Measurements from ENCODE around the gene SMARCA2. TPM values are rescaled to one million over a fixed set of nuclear protein-coding genes. Genes with fewer than 3 reads are reported as not detected.

SMARCA2 gene
- total and polyA plus RNA-seq, 9 of the 15 experiments (the other 6 are each of a cell fraction or from before 2014, with no cell fraction given), result 8.0 to 34.8 (median 25.5) TPM

DNA sequence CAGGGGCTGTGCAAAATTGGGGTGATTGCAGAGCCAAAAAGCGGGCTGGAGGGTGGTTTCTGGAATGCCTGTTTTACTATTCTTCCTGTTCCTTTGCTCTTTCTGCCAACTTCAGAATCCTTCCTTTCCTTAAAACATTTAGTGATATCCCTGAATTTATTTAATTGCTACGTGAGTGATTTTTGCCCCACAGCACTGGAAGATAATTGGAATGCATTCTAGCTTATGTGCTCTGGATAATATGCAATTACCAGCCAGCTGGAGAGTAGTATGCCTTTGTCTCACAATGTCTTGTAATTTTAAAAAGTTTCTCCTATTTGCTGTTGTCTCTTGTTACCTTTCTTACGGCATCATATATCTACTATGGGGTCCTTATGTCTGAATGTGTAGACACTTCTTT, 115.8 kb downstream of the SMARCA2 start:
- FAIRE-seq (no peak), ATAC-seq (no peak), DNase-seq (ENCODE audit: extremely low read depth in 1 of 4, low spot score in 3 of 4) (no peak)
- Histone ChIP-seq H3K4me2 (ENCODE audit: insufficient read depth, low read length) (no peak overlapping the region), H3K36me3 (ENCODE audit: control insufficient read depth, insufficient read depth, low read length) (0 out of 3 replicates have a peak, but pooled peaks cover 4% of the 10 kb centered on the region), H2AFZ (ENCODE audit: low read depth, low read length) (no peak overlapping the region), H3K79me2 (ENCODE audit: control insufficient read depth, insufficient read depth, low read length) (no peaks in the 10 kb centered on the region), H3K27ac (ENCODE audit: extremely low read depth, low read depth, low read length) (no peak overlapping the region), H3K9ac (ENCODE audit: insufficient read depth in 1 of 2, low read depth in 2 of 2, low read length in 2 of 2) (no peak overlapping the region), H3K4me3 (no peak overlapping the region), H3K9me1 (ENCODE audit: control insufficient read depth, insufficient read depth, low read length) (no peaks in the 10 kb centered on the region), H3K27me3 (ENCODE audit: control insufficient read depth in 2 of 2, insufficient read depth in 2 of 2, low read length in 2 of 2) (no peaks in the 10 kb centered on the region), H3K4me1 (replicated peaks in 1 of 2; ENCODE audit: control insufficient read depth in 2 of 2, insufficient read depth in 2 of 2, low read length in 2 of 2) (no peaks in the 10 kb centered on the region), H4K20me1 (replicated peaks; ENCODE audit: control insufficient read depth, insufficient read depth, low read length) (no peaks in the 10 kb centered on the region), H3K9me3 (replicated peaks; ENCODE audit: control insufficient read depth, insufficient read depth, low read depth, low read length) (no peaks in the 10 kb centered on the region)
- in situ Hi-C loops (cut with MboI), result no loop called here
- BruUV-seq (replicated peaks), result no TSS peak
- intact Hi-C loops (cut with micrococcal nuclease), result no loop called here
- 100% methylated on average over 3 of the region's 3 CpGs for WGBS (ENCODE audit: insufficient coverage, low coverage, missing lambda C conversion rate)
- ChIA-PET CTCF (ENCODE audit: low intra/inter-chr PET ratio) (no interaction called here), POLR2A (no interaction called here)
- TF ChIP-seq MYBL2 (IDR thresholded peaks at IDR 0.05; ENCODE audit: low read depth) (no peak), MYBL2 (CRISPR knock-in tag; IDR thresholded peaks at IDR 0.05; ENCODE audit: borderline replicate concordance) (no peak), TARDBP (IDR thresholded peaks at IDR 0.05) (no peak), HIVEP1 (CRISPR knock-in tag; IDR thresholded peaks at IDR 0.05) (no peak), KLF1 (tag; IDR thresholded peaks at IDR 0.05) (no peak), RAD21 (CRISPR knock-in tag; conservative IDR thresholded peaks at IDR 0.05 in 1 of 2, IDR thresholded peaks at IDR 0.05 in 1 of 2) (no peak), PPARD (CRISPR knock-in tag; IDR thresholded peaks at IDR 0.05) (no peak), GTF2E2 (tag; IDR thresholded peaks at IDR 0.05) (no peak), MCM7 (IDR thresholded peaks at IDR 0.05) (no peak), LCOR (CRISPR knock-in tag; IDR thresholded peaks at IDR 0.05) (no peak), ETV6 (IDR thresholded peaks at IDR 0.05; ENCODE audit: borderline replicate concordance in 1 of 2, low read depth in 2 of 2, low read length in 1 of 2) (no peak), ETV6 (CRISPR knock-in tag; IDR thresholded peaks at IDR 0.05; ENCODE audit: borderline replicate concordance) (no peak), SMAD1 (IDR thresholded peaks at IDR 0.05; ENCODE audit: low read depth, low read length, partially characterized antibody) (no peak), JUN (IDR thresholded peaks at IDR 0.05; ENCODE audit: borderline replicate concordance, low read depth, low read length) (no peak), JUN (CRISPR knock-in tag; IDR thresholded peaks at IDR 0.05; ENCODE audit: borderline replicate concordance) (no peak), ZNF232 (CRISPR knock-in tag; IDR thresholded peaks at IDR 0.05) (no peak), NUFIP1 (IDR thresholded peaks at IDR 0.05; ENCODE audit: partially characterized antibody) (no peak), NR1H2 (CRISPR knock-in tag; IDR thresholded peaks at IDR 0.05) (no peak), TEAD2 (tag; IDR thresholded peaks at IDR 0.05) (no peak), TCF3 (CRISPR knock-in tag; IDR thresholded peaks at IDR 0.05) (no peak), PRPF4 (IDR thresholded peaks at IDR 0.05; ENCODE audit: insufficient read depth, low read depth, low read length, poor library complexity, severe bottlenecking) (no peak)
- TF ChIP-seq, protein P1, sequence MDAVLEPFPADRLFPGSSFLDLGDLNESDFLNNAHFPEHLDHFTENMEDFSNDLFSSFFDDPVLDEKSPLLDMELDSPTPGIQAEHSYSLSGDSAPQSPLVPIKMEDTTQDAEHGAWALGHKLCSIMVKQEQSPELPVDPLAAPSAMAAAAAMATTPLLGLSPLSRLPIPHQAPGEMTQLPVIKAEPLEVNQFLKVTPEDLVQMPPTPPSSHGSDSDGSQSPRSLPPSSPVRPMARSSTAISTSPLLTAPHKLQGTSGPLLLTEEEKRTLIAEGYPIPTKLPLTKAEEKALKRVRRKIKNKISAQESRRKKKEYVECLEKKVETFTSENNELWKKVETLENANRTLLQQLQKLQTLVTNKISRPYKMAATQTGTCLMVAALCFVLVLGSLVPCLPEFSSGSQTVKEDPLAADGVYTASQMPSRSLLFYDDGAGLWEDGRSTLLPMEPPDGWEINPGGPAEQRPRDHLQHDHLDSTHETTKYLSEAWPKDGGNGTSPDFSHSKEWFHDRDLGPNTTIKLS (IDR thresholded peaks at IDR 0.05; ENCODE audit: borderline replicate concordance, low read depth), result no peak
- TF ChIP-seq, protein P2, sequence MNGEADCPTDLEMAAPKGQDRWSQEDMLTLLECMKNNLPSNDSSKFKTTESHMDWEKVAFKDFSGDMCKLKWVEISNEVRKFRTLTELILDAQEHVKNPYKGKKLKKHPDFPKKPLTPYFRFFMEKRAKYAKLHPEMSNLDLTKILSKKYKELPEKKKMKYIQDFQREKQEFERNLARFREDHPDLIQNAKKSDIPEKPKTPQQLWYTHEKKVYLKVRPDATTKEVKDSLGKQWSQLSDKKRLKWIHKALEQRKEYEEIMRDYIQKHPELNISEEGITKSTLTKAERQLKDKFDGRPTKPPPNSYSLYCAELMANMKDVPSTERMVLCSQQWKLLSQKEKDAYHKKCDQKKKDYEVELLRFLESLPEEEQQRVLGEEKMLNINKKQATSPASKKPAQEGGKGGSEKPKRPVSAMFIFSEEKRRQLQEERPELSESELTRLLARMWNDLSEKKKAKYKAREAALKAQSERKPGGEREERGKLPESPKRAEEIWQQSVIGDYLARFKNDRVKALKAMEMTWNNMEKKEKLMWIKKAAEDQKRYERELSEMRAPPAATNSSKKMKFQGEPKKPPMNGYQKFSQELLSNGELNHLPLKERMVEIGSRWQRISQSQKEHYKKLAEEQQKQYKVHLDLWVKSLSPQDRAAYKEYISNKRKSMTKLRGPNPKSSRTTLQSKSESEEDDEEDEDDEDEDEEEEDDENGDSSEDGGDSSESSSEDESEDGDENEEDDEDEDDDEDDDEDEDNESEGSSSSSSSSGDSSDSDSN (IDR thresholded peaks at IDR 0.05; ENCODE audit: borderline replicate concordance in 1 of 2, low read depth in 2 of 2, low read length in 2 of 2), result no peak

Data from K562 (cell line).